Colonic mucosa (tissue), 4 donors: ENCODE results near the gene CA10. TPM values are rescaled to one million over a fixed set of nuclear protein-coding genes. Genes with fewer than 3 reads are reported as not detected.

Experiments used
- DNase-seq: peaks from one replicate; pipeline ENCODE4 v3.0.0-alpha.2; 2020
- H3K27ac ChIP-seq: fragments of 200-600 bp; one replicate; pipeline ENCODE4 v1.8.0; 2021
- H3K27me3 ChIP-seq: fragments of 200-600 bp; one replicate; pipeline ENCODE4 v1.8.0; 2021
- H3K36me3 ChIP-seq: fragments of 200-600 bp; one replicate; pipeline ENCODE4 v1.8.0; 2021
- H3K4me1 ChIP-seq: fragments of 200-600 bp; one replicate; pipeline ENCODE4 v1.8.0; 2021; ENCODE audit warnings: mild to moderate bottlenecking
- H3K4me3 ChIP-seq: fragments of 200-600 bp; one replicate; pipeline ENCODE4 v1.8.0; 2021
- H3K9ac ChIP-seq, 2 donors: one replicate each; pipeline ENCODE4 v1.7.0; 2013; ENCODE audit warnings: control low read depth in 2 of 2, low read depth in 2 of 2, low read length in 2 of 2
- H3K9me3 ChIP-seq: fragments of 200-600 bp; one replicate; pipeline ENCODE4 v1.8.0; 2021
- CTCF ChIP-seq: fragments of 200-600 bp; IDR thresholded peaks from one replicate; pipeline ENCODE4 v1.8.0; 2022; ENCODE audit warnings: antibody characterized with exemption, mild to moderate bottlenecking
- intact Hi-C: fragments of 100-400 bp; cut with DNase I; formaldehyde crosslinking; loops from one replicate; pipeline ENCODE4 v1.14.1; 2022
- total RNA-seq, 2 donors: library from RNA; stranded (reverse); fragmentation: NEBNext Ultra II Directional in 1 of 2; extraction: Animal tissue kit (Norgen Biotek cat#: 25700) in 1 of 2; gene quantifications; one replicate each; pipeline ENCODE4 v1.2.1, GENCODE V29; 2021
- donor health status: healthy.
- donor health status: DM: no; HTN: no; CAD: no.
- donor health status: DM: no; HTN: no; CAD: no.

The CA10 gene
- total RNA-seq, 2 donors from 2014 or later, result 0.27 to 0.52 TPM

DNA sequence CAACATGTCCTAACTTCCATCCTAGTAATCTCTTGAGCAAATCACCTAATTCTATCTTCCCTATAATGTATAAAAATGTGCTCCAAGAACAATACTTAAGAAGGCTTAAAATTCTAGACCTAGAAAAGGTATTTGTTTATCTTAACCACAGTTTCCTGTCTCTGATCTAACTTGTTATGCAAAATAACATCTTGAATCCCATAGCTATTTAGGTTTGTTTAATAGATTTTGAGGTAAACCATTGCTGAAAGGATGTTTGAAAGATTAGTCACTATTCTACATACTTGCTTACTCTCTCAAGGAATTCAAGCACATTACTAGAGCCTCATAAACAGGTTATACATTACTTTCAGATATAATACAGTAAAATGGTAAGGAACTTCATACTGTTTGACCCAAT lies 13.0 kb downstream of the CA10 start:
- DNase-seq, result no peak
- Histone ChIP-seq H3K27ac (no peak overlapping the region), H3K4me3 (no peak overlapping the region), H3K9me3 (no peaks in the 10 kb centered on the region), H3K36me3 (no peaks in the 10 kb centered on the region), H3K4me1 (no peaks in the 10 kb centered on the region), H3K27me3 (no peaks in the 10 kb centered on the region), H3K9ac (no peak overlapping the region)
- no peak for TF ChIP-seq CTCF
- intact Hi-C loops, result no loop called here

DNA sequence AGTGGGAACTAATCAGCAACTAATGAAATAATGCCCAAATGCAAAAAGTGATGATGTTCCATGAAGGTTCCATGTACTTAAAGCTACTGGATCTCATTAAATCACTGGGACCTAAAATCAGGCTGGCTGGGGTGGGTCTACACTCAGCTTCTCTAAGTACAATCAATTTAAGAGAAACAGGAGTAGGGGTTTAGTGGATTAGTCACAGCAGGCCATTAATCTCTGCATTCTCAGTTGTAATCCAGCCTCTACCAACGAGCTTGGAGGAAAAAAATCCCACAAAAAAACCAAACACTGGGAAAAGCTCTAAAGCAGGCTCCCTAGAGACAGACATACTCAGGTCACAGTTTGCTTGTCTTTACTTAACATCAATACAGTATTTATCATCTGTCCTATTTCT lies 15.0 kb downstream of the CA10 start:
- no peak overlapping the region for H3K4me3 ChIP-seq
- no peak for DNase-seq
- no peaks in the 10 kb centered on the region for H3K27me3 ChIP-seq
- intact Hi-C loops, result no loop called here
- H3K9me3 ChIP-seq, result no peaks in the 10 kb centered on the region
- H3K9ac ChIP-seq, result no peak overlapping the region
- no peak overlapping the region for H3K27ac ChIP-seq
- no peaks in the 10 kb centered on the region for H3K4me1 ChIP-seq
- H3K36me3 ChIP-seq, result no peaks in the 10 kb centered on the region
- TF ChIP-seq CTCF, result no peak

GRCh38 chr17:52140601-52141000 lies 17.9 kb downstream of the CA10 start:
- DNase-seq, result no peak
- no peak overlapping the region for H3K4me3 ChIP-seq
- no peak for TF ChIP-seq CTCF
- H3K9ac ChIP-seq, result no peak overlapping the region
- H3K27ac ChIP-seq, result no peak overlapping the region
- no peaks in the 10 kb centered on the region for H3K4me1 ChIP-seq
- no peaks in the 10 kb centered on the region for H3K36me3 ChIP-seq
- no peaks in the 10 kb centered on the region for H3K9me3 ChIP-seq
- H3K27me3 ChIP-seq, result no peaks in the 10 kb centered on the region
- intact Hi-C loops, result no loop called here

DNA sequence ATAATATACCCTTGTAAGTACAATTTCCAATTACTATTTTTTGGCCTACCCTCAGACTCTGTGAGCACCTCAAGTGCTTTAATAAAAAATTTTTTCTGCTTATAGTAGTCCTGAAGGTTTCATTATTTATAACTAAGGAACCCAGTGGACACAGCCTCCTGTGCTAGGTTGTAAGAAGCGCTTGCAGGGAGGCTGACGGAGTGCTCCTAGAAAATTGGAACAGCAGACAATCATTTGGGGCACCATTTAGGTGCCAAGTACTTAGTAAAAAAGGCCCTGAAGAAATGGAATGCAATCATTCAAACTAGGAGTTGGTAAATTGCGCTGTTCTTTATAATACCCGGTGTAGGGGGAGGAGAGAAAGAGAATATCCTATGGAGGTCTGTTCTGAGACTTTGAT lies 19.8 kb downstream of the CA10 start:
- no peak for TF ChIP-seq CTCF

DNA sequence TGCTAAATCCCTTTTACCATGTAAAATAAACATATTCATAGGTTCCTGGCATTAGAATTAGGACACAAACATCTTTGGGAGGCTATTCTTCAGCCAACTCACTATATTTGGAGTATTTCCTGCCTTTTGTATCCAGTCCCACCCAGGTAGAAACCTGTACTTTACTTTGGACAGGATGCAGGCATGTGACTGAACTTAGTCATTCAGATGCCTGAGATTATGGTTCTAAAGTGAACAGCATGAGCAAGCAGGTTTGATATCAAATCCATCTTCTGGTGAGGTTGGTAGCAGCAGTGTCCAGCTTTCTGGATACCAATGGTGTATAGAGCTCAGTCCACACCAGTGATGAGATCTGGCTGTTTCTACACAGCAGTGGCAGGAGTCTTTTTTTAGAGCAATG lies 20.2 kb downstream of the CA10 start:
- TF ChIP-seq CTCF, result no peak
- no peak overlapping the region for H3K9ac ChIP-seq
- H3K9me3 ChIP-seq, result no peaks in the 10 kb centered on the region
- no peaks in the 10 kb centered on the region for H3K36me3 ChIP-seq
- intact Hi-C loops, result no loop called here
- no peak for DNase-seq
- no peak overlapping the region for H3K4me3 ChIP-seq
- no peaks in the 10 kb centered on the region for H3K27me3 ChIP-seq
- no peak overlapping the region for H3K27ac ChIP-seq
- H3K4me1 ChIP-seq, result no peaks in the 10 kb centered on the region

More for the DNA sequence above, 19.8 kb downstream of the CA10 start:
- DNase-seq, result no peak
- intact Hi-C loops, result no loop called here
- no peak overlapping the region for H3K27ac ChIP-seq
- H3K36me3 ChIP-seq, result no peaks in the 10 kb centered on the region
- H3K9me3 ChIP-seq, result no peaks in the 10 kb centered on the region
- H3K9ac ChIP-seq, result no peak overlapping the region
- H3K4me1 ChIP-seq, result no peaks in the 10 kb centered on the region
- H3K4me3 ChIP-seq, result no peak overlapping the region
- no peaks in the 10 kb centered on the region for H3K27me3 ChIP-seq

GRCh38 chr17:52136166-52136565 lies 22.3 kb downstream of the CA10 start:
- DNase-seq, result no peak
- no peaks in the 10 kb centered on the region for H3K4me1 ChIP-seq
- H3K4me3 ChIP-seq, result no peak overlapping the region
- no peaks in the 10 kb centered on the region for H3K27me3 ChIP-seq
- H3K27ac ChIP-seq, result no peak overlapping the region
- no peak for TF ChIP-seq CTCF
- H3K9me3 ChIP-seq, result no peaks in the 10 kb centered on the region
- no peaks in the 10 kb centered on the region for H3K36me3 ChIP-seq
- intact Hi-C loops, result no loop called here
- no peak overlapping the region for H3K9ac ChIP-seq
